MCF 10A (cell line): ENCODE measurements around the gene PAPSS2. TPM values are rescaled to one million over a fixed set of nuclear protein-coding genes. Genes with fewer than 3 reads are reported as not detected.
"Not testable (repeated sequence)": the region's sequence is repeated elsewhere in the genome, so short reads cannot be mapped to it uniquely, and the experiment has no call there.

Experiments
- BruUV-seq: library from RNA; stranded (reverse); fragments of 400-500 nt; replicated peaks from 2 replicates; lab custom pipeline; 2021; lab: Mats Ljungman, UMichigan
- CTCF ChIA-PET: fragments of 300-600 bp; sonication (Branson Sonifier 250); formaldehyde crosslinking; extraction: SDS; loops from one replicate; lab custom pipeline; 2021; ENCODE audit warnings: antibody characterized with exemption, inconsistent platforms; lab: Yijun Ruan, JAX
- POLR2A ChIA-PET: fragments of 300-600, 350-650 bp; sonication (Branson Sonifier 250); formaldehyde crosslinking; extraction: SDS; loops from one replicate; lab custom pipeline; 2020; ENCODE audit warnings: antibody characterized with exemption, inconsistent platforms; lab: Yijun Ruan, JAX
- DNase-seq: peaks from one replicate; pipeline ENCODE4 v3.0.0-alpha.2; 2018; ENCODE audit not compliant: unreplicated experiment
- H3K27ac Mint-ChIP-seq: one replicate; pipeline ENCODE4 v1.8.0; 2022; ENCODE audit warnings: mild to moderate bottlenecking, low read depth, mixed read lengths; ENCODE audit not compliant: unreplicated experiment
- H3K27me3 Mint-ChIP-seq: one replicate; pipeline ENCODE4 v1.8.0; 2022; ENCODE audit warnings: mixed read lengths; ENCODE audit not compliant: insufficient read depth, unreplicated experiment
- H3K36me3 Mint-ChIP-seq: one replicate; pipeline ENCODE4 v1.8.0; 2022; ENCODE audit warnings: mild to moderate bottlenecking, moderate library complexity, mixed read lengths; ENCODE audit not compliant: insufficient read depth, unreplicated experiment
- H3K4me1 Mint-ChIP-seq: one replicate; pipeline ENCODE4 v1.8.0; 2022; ENCODE audit warnings: mixed read lengths; ENCODE audit not compliant: insufficient read depth, unreplicated experiment
- H3K4me3 Mint-ChIP-seq: one replicate; pipeline ENCODE4 v1.8.0; 2022; ENCODE audit warnings: mild to moderate bottlenecking, moderate library complexity, mixed read lengths; ENCODE audit not compliant: unreplicated experiment
- H3K9me3 Mint-ChIP-seq: one replicate; pipeline ENCODE4 v1.8.0; 2022; ENCODE audit warnings: mixed read lengths; ENCODE audit not compliant: unreplicated experiment
- intact Hi-C: fragments of 100-400 bp; cut with micrococcal nuclease; formaldehyde crosslinking; loops from 2 replicates; pipeline ENCODE4 v1.14.1; 2022
- total RNA-seq: library from RNA; stranded (reverse); gene quantifications from 2 replicates; pipeline ENCODE4 v1.2.3, GENCODE V29; 2022
- TF ChIP-seq, protein P1 (sequence below): fragments of 200-600 bp; IDR thresholded peaks from one replicate; pipeline ENCODE4 v1.8.0; 2022; ENCODE audit warnings: antibody characterized with exemption, mild to moderate bottlenecking; ENCODE audit not compliant: unreplicated experiment

The PAPSS2 gene
- total RNA-seq, 1 experiment from 2014 or later, result 1.0 TPM

DNA sequence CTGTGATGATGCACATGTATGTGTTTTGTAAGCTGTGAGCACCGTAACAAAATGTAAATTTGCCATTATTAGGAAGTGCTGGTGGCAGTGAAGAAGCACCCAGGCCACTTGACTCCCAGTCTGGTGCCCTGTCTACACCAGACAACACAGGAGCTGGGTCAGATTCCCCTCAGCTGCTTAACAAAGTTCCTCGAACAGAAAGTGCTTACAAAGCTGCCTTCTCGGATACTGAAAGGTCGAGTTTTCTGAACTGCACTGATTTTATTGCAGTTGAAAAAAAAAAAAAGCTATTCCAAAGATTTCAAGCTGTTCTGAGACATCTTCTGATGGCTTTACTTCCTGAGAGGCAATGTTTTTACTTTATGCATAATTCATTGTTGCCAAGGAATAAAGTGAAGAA is 87.2 kb downstream of the PAPSS2 start:
- ChIA-PET POLR2A (interaction anchor here (0.7 kb wide), 2 partner anchors 9 to 49 kb away, joined by 3 to 4 read pairs; no protein-coding TSS in a partner anchor), CTCF (interaction anchor here (0.9 kb wide), 1 partner anchor 13 kb away, joined by 3 read pairs; no protein-coding TSS in a partner anchor)
- no TSS peak for BruUV-seq
- Mint-ChIP-seq H3K27me3 (no peaks in the 10 kb centered on the region), H3K36me3 (peaks cover 6% of the 10 kb centered on the region), H3K9me3 (no peaks in the 10 kb centered on the region), H3K4me1 (no peaks in the 10 kb centered on the region), H3K4me3 (no peak overlapping the region), H3K27ac (no peak overlapping the region)
- TF ChIP-seq, protein P1, sequence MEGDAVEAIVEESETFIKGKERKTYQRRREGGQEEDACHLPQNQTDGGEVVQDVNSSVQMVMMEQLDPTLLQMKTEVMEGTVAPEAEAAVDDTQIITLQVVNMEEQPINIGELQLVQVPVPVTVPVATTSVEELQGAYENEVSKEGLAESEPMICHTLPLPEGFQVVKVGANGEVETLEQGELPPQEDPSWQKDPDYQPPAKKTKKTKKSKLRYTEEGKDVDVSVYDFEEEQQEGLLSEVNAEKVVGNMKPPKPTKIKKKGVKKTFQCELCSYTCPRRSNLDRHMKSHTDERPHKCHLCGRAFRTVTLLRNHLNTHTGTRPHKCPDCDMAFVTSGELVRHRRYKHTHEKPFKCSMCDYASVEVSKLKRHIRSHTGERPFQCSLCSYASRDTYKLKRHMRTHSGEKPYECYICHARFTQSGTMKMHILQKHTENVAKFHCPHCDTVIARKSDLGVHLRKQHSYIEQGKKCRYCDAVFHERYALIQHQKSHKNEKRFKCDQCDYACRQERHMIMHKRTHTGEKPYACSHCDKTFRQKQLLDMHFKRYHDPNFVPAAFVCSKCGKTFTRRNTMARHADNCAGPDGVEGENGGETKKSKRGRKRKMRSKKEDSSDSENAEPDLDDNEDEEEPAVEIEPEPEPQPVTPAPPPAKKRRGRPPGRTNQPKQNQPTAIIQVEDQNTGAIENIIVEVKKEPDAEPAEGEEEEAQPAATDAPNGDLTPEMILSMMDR, result no peak
- intact Hi-C loops, result no loop called here
- no peak for DNase-seq

DNA sequence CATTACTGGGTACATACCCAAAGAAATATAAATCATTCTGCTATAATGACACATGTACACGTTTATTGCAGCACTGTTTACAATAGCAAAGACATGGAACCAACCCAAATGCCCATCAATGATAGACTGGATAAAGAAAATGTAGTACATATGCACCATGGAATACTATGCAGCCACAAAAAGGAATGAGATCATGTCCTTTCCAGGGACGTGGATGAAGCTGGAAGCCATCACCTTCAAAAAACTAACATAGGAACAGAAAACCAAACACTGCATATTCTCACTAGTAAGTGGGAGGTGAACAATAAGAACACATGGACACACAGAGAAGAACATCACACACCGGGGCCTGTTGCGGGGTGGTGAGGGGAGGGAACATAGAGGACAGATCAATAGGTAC is 88.6 kb downstream of the PAPSS2 start:
- H3K4me1 Mint-ChIP-seq, H3K4me3 Mint-ChIP-seq, BruUV-seq, intact Hi-C loops, H3K27ac Mint-ChIP-seq, H3K27me3 Mint-ChIP-seq, H3K9me3 Mint-ChIP-seq, DNase-seq: not testable (repeated sequence)
- POLR2A ChIA-PET, result interaction anchor here (4.0 kb wide), 1 partner anchor 8 kb away, joined by 17 read pairs; no protein-coding TSS in a partner anchor
- CTCF ChIA-PET, result interaction anchor here (1.0 to 1.4 kb wide), 2 partner anchors 12 to 14 kb away, joined by 3 to 6 read pairs; no protein-coding TSS in a partner anchor
- H3K36me3 Mint-ChIP-seq, result peaks cover 17% of the 10 kb centered on the region

DNA sequence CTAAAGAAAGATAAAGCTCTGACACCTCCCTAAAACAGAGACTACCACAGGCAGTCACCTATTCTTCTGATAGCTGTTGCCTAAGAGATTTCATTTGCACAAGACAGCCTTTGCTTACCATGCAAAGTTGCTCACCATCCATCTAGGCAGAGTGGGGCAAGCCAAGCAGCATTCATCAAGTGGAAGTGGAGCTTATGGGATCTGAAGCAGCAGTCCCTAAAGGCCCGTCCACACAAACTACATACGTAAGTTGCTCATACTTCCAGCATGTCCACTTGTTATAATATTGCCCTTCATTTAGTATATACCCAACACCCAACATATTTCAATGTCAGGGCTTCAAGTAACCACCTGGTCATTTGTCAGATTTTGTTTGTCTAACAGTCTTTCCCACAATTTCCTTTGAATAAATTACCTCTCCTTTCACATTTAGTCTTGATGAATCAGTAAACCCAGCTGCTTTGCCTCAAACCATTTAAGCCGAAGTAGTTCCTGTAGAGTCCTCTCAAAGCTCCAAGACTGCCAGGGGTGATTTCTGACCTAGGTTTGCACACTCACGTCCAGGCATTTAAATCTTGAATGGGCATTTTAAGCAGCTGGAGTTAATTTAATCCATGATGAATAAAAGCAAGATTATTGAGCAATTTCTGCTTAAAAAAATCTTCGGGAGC is 90.5 kb downstream of the PAPSS2 start:
- intact Hi-C loops, result no loop called here
- peaks cover 29% of the 10 kb centered on the region for H3K36me3 Mint-ChIP-seq
- H3K9me3 Mint-ChIP-seq, result no peaks in the 10 kb centered on the region
- CTCF ChIA-PET, result interaction anchor here (0.7 kb wide), 1 partner anchor 10 kb away, joined by 3 read pairs; no protein-coding TSS in a partner anchor
- no peak overlapping the region for H3K27ac Mint-ChIP-seq
- peaks cover 10% of the 10 kb centered on the region for H3K4me1 Mint-ChIP-seq
- H3K27me3 Mint-ChIP-seq, result no peaks in the 10 kb centered on the region
- TF ChIP-seq, protein P1, result no peak
- no TSS peak for BruUV-seq
- no peak for DNase-seq
- no peak overlapping the region for H3K4me3 Mint-ChIP-seq
- POLR2A ChIA-PET, result interaction anchor here (2.9 to 4.0 kb wide), 2 partner anchors 10 kb away, joined by 12 to 17 read pairs; no protein-coding TSS in a partner anchor

DNA sequence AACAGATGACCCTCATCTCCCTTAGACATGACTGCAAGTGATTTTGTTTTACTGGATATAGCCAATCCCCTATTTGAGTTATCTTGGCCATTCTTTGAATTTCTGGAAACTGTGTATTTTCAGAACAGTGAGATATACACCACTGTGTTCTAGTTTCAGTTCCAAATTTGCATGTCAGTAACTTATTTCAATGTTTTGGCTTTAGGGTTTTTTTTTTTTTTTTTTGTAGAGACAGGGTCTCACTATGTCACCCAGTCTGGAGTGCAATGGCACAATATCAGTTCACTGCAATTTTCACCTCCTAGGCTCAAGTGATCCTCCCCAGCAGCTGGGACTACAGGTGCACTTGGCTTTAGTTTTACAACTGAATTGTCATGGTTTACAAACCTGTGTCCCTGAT is 91.1 kb downstream of the PAPSS2 start:
- intact Hi-C loops, result no loop called here
- peaks cover 35% of the 10 kb centered on the region for H3K36me3 Mint-ChIP-seq
- no peak overlapping the region for H3K27ac Mint-ChIP-seq
- H3K4me1 Mint-ChIP-seq, result peaks cover 10% of the 10 kb centered on the region
- TF ChIP-seq, protein P1, result no peak
- no peaks in the 10 kb centered on the region for H3K9me3 Mint-ChIP-seq
- H3K27me3 Mint-ChIP-seq, result no peaks in the 10 kb centered on the region
- POLR2A ChIA-PET, result interaction anchor here (0.6 to 4.0 kb wide), 4 partner anchors 8 to 17 kb away, joined by 3 to 17 read pairs (median 8); no protein-coding TSS in a partner anchor
- no TSS peak for BruUV-seq
- no peak overlapping the region for H3K4me3 Mint-ChIP-seq
- DNase-seq, result no peak
- CTCF ChIA-PET, result interaction anchor here (0.7 to 1.4 kb wide), 4 partner anchors 7 to 18 kb away, joined by 3 to 5 read pairs (median 4); no protein-coding TSS in a partner anchor
